ENCODE results near the gene RPH3AL. TPM values are rescaled to one million over a fixed set of nuclear protein-coding genes. Genes with fewer than 3 reads are reported as not detected.

Gene RPH3AL
- total RNA-seq, 1 experiment from 2014 or later = 3.0 TPM

DNA sequence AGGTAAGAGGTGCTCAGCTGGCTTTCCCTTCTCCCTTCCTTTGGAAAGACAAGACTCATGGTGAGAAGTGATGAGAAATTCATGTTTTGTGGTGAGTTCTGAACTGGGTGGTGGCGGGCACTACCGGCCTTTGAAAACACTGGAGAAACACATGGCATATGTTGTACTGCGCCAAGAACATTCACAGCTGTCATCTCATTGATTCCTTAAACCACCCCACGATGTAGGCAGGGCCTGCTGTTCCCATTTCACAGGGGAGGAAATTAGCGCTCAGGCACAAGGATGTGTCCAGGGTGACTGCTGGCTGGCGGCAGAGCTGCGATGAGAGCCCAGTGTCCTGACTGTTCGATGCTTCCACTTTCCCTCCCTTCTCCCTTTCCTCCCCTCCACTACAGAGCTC is 169.6 kb downstream of the RPH3AL start:
- no peak overlapping the region for H3K14ac ChIP-seq (ENCODE audit: insufficient read depth, low read length)
- no peak for DNase-seq
- H3K18ac ChIP-seq (ENCODE audit: insufficient read length, low read depth, low read length) = no peak overlapping the region
- H4K91ac ChIP-seq (ENCODE audit: insufficient read length, low read depth, low read length) = no peak overlapping the region
- no peaks in the 10 kb centered on the region for H3K4me1 ChIP-seq (ENCODE audit: insufficient read depth, low read length)
- peaks cover 11% of the 10 kb centered on the region; the same call in 1 of the 2 replicates for H3K27me3 ChIP-seq (ENCODE audit: insufficient read depth, low read length)
- Mint-ChIP-seq H3K27ac (no peak overlapping the region), H3K36me3 (ENCODE audit: insufficient read depth in 1 of 3, low read depth in 3 of 3) (no peaks in the 10 kb centered on the region; a peak in 1 of 7 replicates), H3K4me3 (no peak overlapping the region), H3K27me3 (ENCODE audit: low read depth) (peaks cover 74% of the 10 kb centered on the region), H3K9me3 (no peaks in the 10 kb centered on the region; a peak in 1 of 5 replicates), H3K4me1 (peaks cover 17 to 27% of the 10 kb centered on the region in 2 experiments)
- no peak overlapping the region for H3K9ac ChIP-seq (ENCODE audit: extremely low read depth, insufficient read length, low read length)
- H3K23me2 ChIP-seq (ENCODE audit: insufficient read length, low read depth, low read length, poor library complexity, severe bottlenecking) = peaks cover 4% of the 10 kb centered on the region
- H4K8ac ChIP-seq (replicated peaks; ENCODE audit: insufficient read length, low read depth, low read length) = no peak overlapping the region
- no peaks in the 10 kb centered on the region for H3K79me1 ChIP-seq (ENCODE audit: insufficient read depth, low read depth, low read length, poor library complexity, severe bottlenecking)
- no peak overlapping the region for H3K56ac ChIP-seq (ENCODE audit: insufficient read length, low read depth, low read length)
- no peak overlapping the region for H3K27ac ChIP-seq (ENCODE audit: insufficient read length, low read depth, low read length)
- H2BK120ac ChIP-seq (ENCODE audit: low read depth, low read length, poor library complexity, severe bottlenecking) = no peak overlapping the region
- H2BK20ac ChIP-seq (ENCODE audit: low read depth, low read length, poor library complexity, severe bottlenecking) = no peak overlapping the region
- H3K79me2 ChIP-seq (ENCODE audit: insufficient read depth, low read length) = no peaks in the 10 kb centered on the region
- no peaks in the 10 kb centered on the region for H4K20me1 ChIP-seq (ENCODE audit: control insufficient read depth, insufficient read depth, insufficient read length)
- no peak overlapping the region for H3K4me2 ChIP-seq (ENCODE audit: insufficient read depth, insufficient read length, low read length)
- WGBS (ENCODE audit: extremely low coverage, insufficient read length, low lambda C conversion rate) = no CpG with 5 or more reads among the region's 8 CpGs
- no peaks in the 10 kb centered on the region for H3K9me3 ChIP-seq (ENCODE audit: control insufficient read depth, low read depth, low read length)
- no peak overlapping the region for H2AK5ac ChIP-seq (ENCODE audit: insufficient read length, low read length)
- H3K4ac ChIP-seq (ENCODE audit: low read depth, low read length) = no peak overlapping the region
- H2BK5ac ChIP-seq (ENCODE audit: insufficient read length, low read length) = no peak overlapping the region
- no peak overlapping the region for H3K23ac ChIP-seq (ENCODE audit: insufficient read length, low read depth, low read length)
- H2BK15ac ChIP-seq (ENCODE audit: low read depth, low read length) = no peak overlapping the region
- no peak overlapping the region for H4K5ac ChIP-seq (ENCODE audit: insufficient read length, low read depth, low read length)
- TF ChIP-seq, protein P1, sequence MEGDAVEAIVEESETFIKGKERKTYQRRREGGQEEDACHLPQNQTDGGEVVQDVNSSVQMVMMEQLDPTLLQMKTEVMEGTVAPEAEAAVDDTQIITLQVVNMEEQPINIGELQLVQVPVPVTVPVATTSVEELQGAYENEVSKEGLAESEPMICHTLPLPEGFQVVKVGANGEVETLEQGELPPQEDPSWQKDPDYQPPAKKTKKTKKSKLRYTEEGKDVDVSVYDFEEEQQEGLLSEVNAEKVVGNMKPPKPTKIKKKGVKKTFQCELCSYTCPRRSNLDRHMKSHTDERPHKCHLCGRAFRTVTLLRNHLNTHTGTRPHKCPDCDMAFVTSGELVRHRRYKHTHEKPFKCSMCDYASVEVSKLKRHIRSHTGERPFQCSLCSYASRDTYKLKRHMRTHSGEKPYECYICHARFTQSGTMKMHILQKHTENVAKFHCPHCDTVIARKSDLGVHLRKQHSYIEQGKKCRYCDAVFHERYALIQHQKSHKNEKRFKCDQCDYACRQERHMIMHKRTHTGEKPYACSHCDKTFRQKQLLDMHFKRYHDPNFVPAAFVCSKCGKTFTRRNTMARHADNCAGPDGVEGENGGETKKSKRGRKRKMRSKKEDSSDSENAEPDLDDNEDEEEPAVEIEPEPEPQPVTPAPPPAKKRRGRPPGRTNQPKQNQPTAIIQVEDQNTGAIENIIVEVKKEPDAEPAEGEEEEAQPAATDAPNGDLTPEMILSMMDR (conservative IDR thresholded peaks at IDR 0.05) = no peak
- no peak overlapping the region for H2BK12ac ChIP-seq (ENCODE audit: insufficient read length, low read depth, low read length)
- H3T11ph ChIP-seq (ENCODE audit: low read length) = no peak overlapping the region
- no peak overlapping the region for H2AFZ ChIP-seq (ENCODE audit: low read length)

All from H9 (cell line).